Measurements from ENCODE around the gene RXYLT1. TPM values are rescaled to one million over a fixed set of nuclear protein-coding genes. Genes with fewer than 3 reads are reported as not detected.

Gene RXYLT1
- polyA plus RNA-seq, 3 donors from 2014 or later: 10.9 to 17.4 (median 17.3) TPM

GRCh38 chr12:63770375-63770774, 9.3 kb upstream of the RXYLT1 start:
- Mint-ChIP-seq H3K9me3 (peaks cover 0 to 23% (median 4%) of the 10 kb centered on the region in 6 donors), H3K27me3 (ENCODE audit: low read depth in 3 of 3) (peaks cover 3 to 13% (median 5%) of the 10 kb centered on the region in 3 donors)

GRCh38 chr12:63777340-63777739, 2.4 kb upstream of the RXYLT1 start:
- Mint-ChIP-seq H3K27ac (no peak overlapping the region), H3K4me1 (peaks cover 14 to 19% of the 10 kb centered on the region in 2 donors), H3K9me3 (no peaks in the 10 kb centered on the region), H3K36me3 (peaks cover 0 to under 1% (median 0%) of the 10 kb centered on the region in 3 donors), H3K4me3 (no peak overlapping the region), H3K27me3 (ENCODE audit: low read depth in 3 of 3) (peaks cover 0 to 17% (median 4%) of the 10 kb centered on the region in 3 donors)
- DNase-seq: no peak

More at GRCh38 chr12:63770375-63770774, 9.3 kb upstream of the RXYLT1 start:
- no peak overlapping the region for H3K4me3 Mint-ChIP-seq
- DNase-seq: no peak
- no peaks in the 10 kb centered on the region for H3K4me1 Mint-ChIP-seq
- H3K27ac Mint-ChIP-seq: no peak overlapping the region
- peaks cover 0 to 5% (median 0%) of the 10 kb centered on the region in 3 donors for H3K36me3 Mint-ChIP-seq

- Mint-ChIP-seq H3K9me3 (no peaks in the 10 kb centered on the region), H3K27ac (peak overlapping the region in 1 of 6 donors; percentile 30), H3K4me3 (no peak overlapping the region), H3K36me3 (peaks cover 11 to 25% (median 25%) of the 10 kb centered on the region in 3 donors), H3K4me1 (peaks cover 14 to 19% of the 10 kb centered on the region in 2 donors), H3K27me3 (ENCODE audit: low read depth in 3 of 3) (peaks cover 0 to 14% (median 0%) of the 10 kb centered on the region in 3 donors)
- no peak for DNase-seq
These were observed 2.8 kb downstream of the RXYLT1 start for GRCh38 chr12:63782466-63782865.

- Mint-ChIP-seq H3K4me3 (no peak overlapping the region), H3K36me3 (peaks cover 22 to 47% (median 45%) of the 10 kb centered on the region in 3 donors), H3K9me3 (no peaks in the 10 kb centered on the region), H3K4me1 (no peaks in the 10 kb centered on the region), H3K27ac (no peak overlapping the region), H3K27me3 (ENCODE audit: low read depth in 3 of 3) (no peaks in the 10 kb centered on the region)
- DNase-seq: no peak
These were observed 7.6 kb downstream of the RXYLT1 start for GRCh38 chr12:63787306-63787705.

- H3K27me3 Mint-ChIP-seq (ENCODE audit: low read depth in 3 of 3): no peaks in the 10 kb centered on the region
- H3K4me1 Mint-ChIP-seq: no peaks in the 10 kb centered on the region
- DNase-seq: no peak
- H3K9me3 Mint-ChIP-seq: no peaks in the 10 kb centered on the region
- no peak overlapping the region for H3K4me3 Mint-ChIP-seq
- peaks cover 15 to 34% (median 27%) of the 10 kb centered on the region in 3 donors for H3K36me3 Mint-ChIP-seq
- H3K27ac Mint-ChIP-seq: no peak overlapping the region
These were observed 10.9 kb downstream of the RXYLT1 start for GRCh38 chr12:63790608-63790945.

- H3K4me1 Mint-ChIP-seq: no peaks in the 10 kb centered on the region
- H3K4me3 Mint-ChIP-seq: no peak overlapping the region
- no peak for DNase-seq
- H3K36me3 Mint-ChIP-seq: peaks cover 12 to 25% (median 22%) of the 10 kb centered on the region in 3 donors
- H3K27ac Mint-ChIP-seq: no peak overlapping the region
- H3K9me3 Mint-ChIP-seq: no peaks in the 10 kb centered on the region
- no peaks in the 10 kb centered on the region for H3K27me3 Mint-ChIP-seq (ENCODE audit: low read depth in 3 of 3)
These were observed 12.6 kb downstream of the RXYLT1 start for GRCh38 chr12:63792338-63792737.

- no peak for DNase-seq
- H3K27ac Mint-ChIP-seq: no peak overlapping the region
- H3K4me3 Mint-ChIP-seq: no peak overlapping the region
- H3K9me3 Mint-ChIP-seq: no peaks in the 10 kb centered on the region
- no peaks in the 10 kb centered on the region for H3K27me3 Mint-ChIP-seq (ENCODE audit: low read depth in 3 of 3)
- peaks cover 4 to 13% (median 11%) of the 10 kb centered on the region in 3 donors for H3K36me3 Mint-ChIP-seq
- no peaks in the 10 kb centered on the region for H3K4me1 Mint-ChIP-seq
These were observed 15.5 kb downstream of the RXYLT1 start for GRCh38 chr12:63795032-63795687.

GRCh38 chr12:63795944-63796343, 16.2 kb downstream of the RXYLT1 start:
- H3K27ac Mint-ChIP-seq: no peak overlapping the region
- no peak for DNase-seq
- no peaks in the 10 kb centered on the region for H3K9me3 Mint-ChIP-seq
- H3K4me1 Mint-ChIP-seq: no peaks in the 10 kb centered on the region
- H3K36me3 Mint-ChIP-seq: peaks cover 0 to 8% (median 7%) of the 10 kb centered on the region in 3 donors
- no peak overlapping the region for H3K4me3 Mint-ChIP-seq
- H3K27me3 Mint-ChIP-seq (ENCODE audit: low read depth in 3 of 3): no peaks in the 10 kb centered on the region

- Mint-ChIP-seq H3K4me3 (no peak overlapping the region), H3K27me3 (ENCODE audit: low read depth in 3 of 3) (no peaks in the 10 kb centered on the region), H3K9me3 (no peaks in the 10 kb centered on the region), H3K27ac (no peak overlapping the region), H3K4me1 (peaks cover 0 to 5% of the 10 kb centered on the region in 2 donors), H3K36me3 (peaks cover 0 to 9% (median 0%) of the 10 kb centered on the region in 3 donors)
- peak in 1 of 3 donors; percentile 9 for DNase-seq
These were observed 22.4 kb downstream of the RXYLT1 start for GRCh38 chr12:63802012-63802608.

- H3K36me3 Mint-ChIP-seq: peaks cover 0 to 19% (median 0%) of the 10 kb centered on the region in 3 donors
- DNase-seq: no peak
- H3K27me3 Mint-ChIP-seq (ENCODE audit: low read depth in 3 of 3): no peaks in the 10 kb centered on the region
- no peak overlapping the region for H3K4me3 Mint-ChIP-seq
- H3K4me1 Mint-ChIP-seq: peaks cover 0 to 5% of the 10 kb centered on the region in 2 donors
- no peak overlapping the region for H3K27ac Mint-ChIP-seq
- no peaks in the 10 kb centered on the region for H3K9me3 Mint-ChIP-seq
These were observed 25.0 kb downstream of the RXYLT1 start for GRCh38 chr12:63804746-63805145.

- Mint-ChIP-seq H3K27ac (no peak overlapping the region), H3K36me3 (peaks cover 0 to 19% (median 0%) of the 10 kb centered on the region in 3 donors), H3K4me1 (peaks cover 0 to 5% of the 10 kb centered on the region in 2 donors), H3K27me3 (ENCODE audit: low read depth in 3 of 3) (no peaks in the 10 kb centered on the region), H3K9me3 (no peaks in the 10 kb centered on the region), H3K4me3 (no peak overlapping the region)
- no peak for DNase-seq
These were observed 26.3 kb downstream of the RXYLT1 start for GRCh38 chr12:63805704-63806672.

GRCh38 chr12:63808631-63809030, 28.9 kb downstream of the RXYLT1 start:
- DNase-seq: no peak
- H3K4me1 Mint-ChIP-seq: no peaks in the 10 kb centered on the region
- H3K36me3 Mint-ChIP-seq: peaks cover 0 to 19% (median 0%) of the 10 kb centered on the region in 3 donors
- no peaks in the 10 kb centered on the region for H3K27me3 Mint-ChIP-seq (ENCODE audit: low read depth in 3 of 3)
- H3K9me3 Mint-ChIP-seq: no peaks in the 10 kb centered on the region
- no peak overlapping the region for H3K4me3 Mint-ChIP-seq
- no peak overlapping the region for H3K27ac Mint-ChIP-seq

- peaks cover 2 to 3% of the 10 kb centered on the region in 2 donors for H3K4me1 Mint-ChIP-seq
- H3K4me3 Mint-ChIP-seq: no peak overlapping the region
- peaks cover 0 to 18% (median 0%) of the 10 kb centered on the region in 3 donors for H3K36me3 Mint-ChIP-seq
- no peak overlapping the region for H3K27ac Mint-ChIP-seq
- H3K9me3 Mint-ChIP-seq: no peaks in the 10 kb centered on the region
- no peaks in the 10 kb centered on the region for H3K27me3 Mint-ChIP-seq (ENCODE audit: low read depth in 3 of 3)
- DNase-seq: no peak
These were observed 29.9 kb downstream of the RXYLT1 start for GRCh38 chr12:63809566-63809965.

- H3K9me3 Mint-ChIP-seq: no peaks in the 10 kb centered on the region
- H3K4me3 Mint-ChIP-seq: no peak overlapping the region
- H3K27ac Mint-ChIP-seq: no peak overlapping the region
- H3K36me3 Mint-ChIP-seq: peaks cover 0 to 10% (median 0%) of the 10 kb centered on the region in 3 donors
- no peak for DNase-seq
- peaks cover 8 to 16% of the 10 kb centered on the region in 2 donors for H3K4me1 Mint-ChIP-seq
- no peaks in the 10 kb centered on the region for H3K27me3 Mint-ChIP-seq (ENCODE audit: low read depth in 3 of 3)
These were observed 31.6 kb downstream of the RXYLT1 start for GRCh38 chr12:63811334-63811733.
